Left hindlimb (tissue), 1 donor: ENCODE data around the gene ARHGAP24.

ENCODE experiments used
- DNase-seq: peaks from one replicate; pipeline ENCODE4 v3.0.0-alpha.2; 2018

Gene ARHGAP24

GRCh38 chr4:85474818-85475630 is at the start of gene ARHGAP24:
ARHGAP24 (plus strand) TSS chr4:85475150.
- peak; percentile 89 for DNase-seq

GRCh38 chr4:85426366-85426765 is 48.6 kb upstream of the ARHGAP24 start:
- DNase-seq: no peak

GRCh38 chr4:85427123-85427522 is 47.8 kb upstream of the ARHGAP24 start:
- no peak for DNase-seq

- no peak for DNase-seq
Measured at GRCh38 chr4:85430226-85430625, 44.7 kb upstream of the ARHGAP24 start.

GRCh38 chr4:85430697-85431096 is 44.3 kb upstream of the ARHGAP24 start:
- no peak for DNase-seq

- no peak for DNase-seq
Measured at GRCh38 chr4:85431156-85431555, 43.8 kb upstream of the ARHGAP24 start.

- DNase-seq: no peak
Measured at GRCh38 chr4:85431881-85432485, 43.0 kb upstream of the ARHGAP24 start.

GRCh38 chr4:85445050-85445639 is 29.8 kb upstream of the ARHGAP24 start:
- DNase-seq: peak; percentile 35

- no peak for DNase-seq
Measured at GRCh38 chr4:85446141-85446861, 28.6 kb upstream of the ARHGAP24 start.

GRCh38 chr4:85448906-85449890 is 25.8 kb upstream of the ARHGAP24 start:
- no peak for DNase-seq

GRCh38 chr4:85452058-85452731 is 22.8 kb upstream of the ARHGAP24 start:
- DNase-seq: no peak

GRCh38 chr4:85455942-85456341 is 19.0 kb upstream of the ARHGAP24 start:
- no peak for DNase-seq

- no peak for DNase-seq
Measured at GRCh38 chr4:85457752-85458467, 17.0 kb upstream of the ARHGAP24 start.

- no peak for DNase-seq
Measured at GRCh38 chr4:85459736-85460135, 15.2 kb upstream of the ARHGAP24 start.

GRCh38 chr4:85474356-85474755 is 594 bp upstream of the ARHGAP24 start:
- DNase-seq: no peak

GRCh38 chr4:85475631-85476233 is 782 bp downstream of the ARHGAP24 start:
- peak; percentile 80 for DNase-seq

GRCh38 chr4:85476381-85476780 is 1.4 kb downstream of the ARHGAP24 start:
- DNase-seq: no peak

- DNase-seq: no peak
Measured at GRCh38 chr4:85477534-85477933, 2.6 kb downstream of the ARHGAP24 start.

- DNase-seq: no peak
Measured at GRCh38 chr4:85478576-85478975, 3.6 kb downstream of the ARHGAP24 start.

- DNase-seq: no peak
Measured at GRCh38 chr4:85482010-85482738, 7.2 kb downstream of the ARHGAP24 start.
